ENCODE results near the gene TSR1.

TSR1 gene

DNA sequence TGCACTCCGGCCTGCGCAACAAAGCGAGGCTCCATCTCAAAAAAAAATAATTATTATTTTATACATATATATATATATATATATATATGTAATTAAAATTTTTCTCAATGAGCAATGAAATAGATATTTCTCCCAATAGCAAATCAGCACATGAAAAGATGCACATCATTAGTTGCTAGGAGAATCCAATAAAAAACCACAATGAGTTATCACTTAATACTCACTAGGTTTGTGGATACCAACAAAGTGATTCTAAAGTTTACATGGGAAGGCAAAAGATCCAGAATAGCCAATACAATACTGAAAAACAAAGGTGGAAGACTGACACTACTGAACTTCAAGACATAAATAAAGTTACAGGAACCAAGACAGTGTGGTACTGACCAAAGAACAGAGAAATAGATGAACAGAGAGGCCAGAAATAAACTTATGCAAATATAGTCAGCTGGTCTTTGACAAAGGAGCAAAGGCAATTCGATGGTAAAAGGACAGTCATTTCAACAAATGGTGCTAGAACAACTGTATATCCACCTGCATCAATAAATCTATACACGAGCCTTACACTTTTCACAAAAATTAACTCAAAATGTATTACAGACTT is 46.3 kb downstream of the TSR1 start:
- DNase-seq = no peak

GRCh38 chr17:2283302-2283701 is 53.0 kb downstream of the TSR1 start:
- peak in 1 of 51 donors; percentile 4 for DNase-seq

GRCh38 chr17:2282297-2282873 is 53.9 kb downstream of the TSR1 start:
- DNase-seq = peak in 2 of 51 donors; percentile 2 to 20

GRCh38 chr17:2279707-2280106 is 56.5 kb downstream of the TSR1 start:
- no peak for DNase-seq

GRCh38 chr17:2277429-2278170 is 58.7 kb downstream of the TSR1 start:
- DNase-seq = no peak

GRCh38 chr17:2275722-2276121 is 60.5 kb downstream of the TSR1 start:
- DNase-seq = no peak

- no peak for DNase-seq
Observed at GRCh38 chr17:2274414-2274813, 61.8 kb downstream of the TSR1 start.

Data from hypothalamus (tissue), 51 donors.